Transverse colon (tissue), 4 donors: ENCODE measurements around the gene TAC3. TPM values are rescaled to one million over a fixed set of nuclear protein-coding genes. Genes with fewer than 3 reads are reported as not detected.

ENCODE experiments used
- DNase-seq: peaks from one replicate; pipeline ENCODE4 v3.0.0-alpha.2; 2019
- H3K27ac ChIP-seq, 4 donors: fragments of 200-600 bp; sonication (generic); 2 replicates each; pipeline ENCODE4 v1.5.1; 2016 to 2018; ENCODE audit warnings: inconsistent platforms in 4 of 4
- H3K27me3 ChIP-seq: fragments of 200-600 bp; sonication (generic); 2 replicates; pipeline ENCODE4 v1.5.1; 2017; ENCODE audit warnings: inconsistent platforms
- H3K36me3 ChIP-seq, 4 donors: fragments of 200-600 bp; sonication (generic); 2 replicates each; pipeline ENCODE4 v1.5.1; 2017 to 2019; ENCODE audit warnings: inconsistent platforms in 4 of 4
- H3K4me1 ChIP-seq, 4 donors: fragments of 200-600 bp; sonication (generic); 2 replicates each; pipeline ENCODE4 v1.5.1; 2017 to 2020; ENCODE audit warnings: inconsistent platforms in 4 of 4
- H3K4me3 ChIP-seq, 4 donors: fragments of 200-600 bp; sonication (generic); 1 replicate in 1 of 4; 2 replicates in 3 of 4; pipeline versions ENCODE4 v1.5.1 to v1.6.1; 2017 to 2019; ENCODE audit warnings: inconsistent platforms in 4 of 4
- H3K9me3 ChIP-seq, 2 donors: fragments of 200-600 bp; sonication (generic); 2 replicates each; pipeline ENCODE4 v1.5.1; 2017 to 2019; ENCODE audit warnings: inconsistent platforms in 2 of 2
- EP300 ChIP-seq: sonication (generic); formaldehyde crosslinking; IDR thresholded peaks from one replicate; pipeline ENCODE4 v1.6.1; 2017; ENCODE audit warnings: antibody characterized with exemption, low read depth
- POLR2A ChIP-seq: fragments of 450-650 bp; IDR thresholded peaks from one replicate; pipeline ENCODE4 v1.6.1; 2016; ENCODE audit warnings: antibody characterized with exemption, mild to moderate bottlenecking, moderate library complexity
- POLR2AphosphoS5 ChIP-seq, 3 donors: sonication (generic); formaldehyde crosslinking; IDR thresholded peaks; one replicate each; pipeline ENCODE4 v1.6.1; 2016; ENCODE audit warnings: antibody characterized with exemption in 3 of 3
- WGBS, 2 donors: methylation state at CpG; one replicate each; pipeline ENCODE4 v1.1.5; 2018; ENCODE audit warnings: low coverage in 1 of 2; 5-methylcytosine and 5-hydroxymethylcytosine counted together
- in situ Hi-C, 4 donors: fragments of 200-750 bp; cut with MboI; loops; one replicate each; pipeline versions ENCODE4 v1.15.0 to v1.15.1; 2017; ENCODE audit warnings: low sequenced_read_pairs in 3 of 4, low pct_ligation_motif_present in 1 of 4, low pct_unique_long_range_greater_than_20kb in 1 of 4
- intact Hi-C: fragments of 100-400 bp; cut with DNase I; formaldehyde crosslinking; loops from one replicate; pipeline ENCODE4 v1.15.1; 2023; ENCODE audit warnings: low total_unique reads
- total RNA-seq, 4 donors: library from RNA; depleted of rRNA; stranded (reverse); fragments of >200 nt; gene quantifications; one replicate each; pipeline ENCODE4 v1.1.0, GENCODE V29; 2016
- TF ChIP-seq, protein P1 (sequence below), 5 experiments: fragments of 200-600 bp in 3 of 5; fragments of 450-650 bp in 2 of 5; sonication (generic) in 3 of 5; IDR thresholded peaks; 1 replicate in 2 of 5; 2 replicates in 3 of 5; pipeline ENCODE4 v1.5.1; 2016 to 2017; ENCODE audit warnings: antibody characterized with exemption in 5 of 5, inconsistent platforms in 3 of 5, mild to moderate bottlenecking in 2 of 5, moderate library complexity in 1 of 5

Gene TAC3
- total RNA-seq, 4 donors from 2014 or later, result 2.5 to 47.1 (median 9.2) TPM; not detected in 1

DNA sequence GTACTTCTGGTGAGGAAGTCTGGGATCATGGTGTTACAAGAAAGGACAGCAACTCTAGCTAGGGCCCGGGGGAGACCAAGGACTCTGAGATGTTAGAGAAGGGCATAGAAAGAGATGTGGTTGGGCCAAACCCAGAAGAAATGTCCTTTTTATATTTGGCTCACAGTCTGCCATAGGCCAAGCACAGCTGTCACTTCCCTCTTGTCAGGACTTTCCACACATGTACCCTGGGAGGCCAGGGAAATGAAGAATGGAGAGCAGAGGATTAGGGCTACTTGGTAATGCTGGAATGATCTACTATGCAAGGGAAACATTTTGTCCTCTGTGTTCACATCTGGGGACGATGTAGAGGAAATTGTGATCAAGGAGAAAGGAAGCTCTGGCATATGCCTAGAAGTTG lies 24.4 kb upstream of the TAC3 start:
- H3K4me1 ChIP-seq, result no peaks in the 10 kb centered on the region
- DNase-seq, result no peak
- in situ Hi-C loops (no loop called here), intact Hi-C loops (no loop called here)
- H3K9me3 ChIP-seq, result no peaks in the 10 kb centered on the region
- TF ChIP-seq POLR2A (no peak), EP300 (no peak), POLR2AphosphoS5 (IDR thresholded peaks at IDR 0.05) (no peak)
- TF ChIP-seq, protein P1, sequence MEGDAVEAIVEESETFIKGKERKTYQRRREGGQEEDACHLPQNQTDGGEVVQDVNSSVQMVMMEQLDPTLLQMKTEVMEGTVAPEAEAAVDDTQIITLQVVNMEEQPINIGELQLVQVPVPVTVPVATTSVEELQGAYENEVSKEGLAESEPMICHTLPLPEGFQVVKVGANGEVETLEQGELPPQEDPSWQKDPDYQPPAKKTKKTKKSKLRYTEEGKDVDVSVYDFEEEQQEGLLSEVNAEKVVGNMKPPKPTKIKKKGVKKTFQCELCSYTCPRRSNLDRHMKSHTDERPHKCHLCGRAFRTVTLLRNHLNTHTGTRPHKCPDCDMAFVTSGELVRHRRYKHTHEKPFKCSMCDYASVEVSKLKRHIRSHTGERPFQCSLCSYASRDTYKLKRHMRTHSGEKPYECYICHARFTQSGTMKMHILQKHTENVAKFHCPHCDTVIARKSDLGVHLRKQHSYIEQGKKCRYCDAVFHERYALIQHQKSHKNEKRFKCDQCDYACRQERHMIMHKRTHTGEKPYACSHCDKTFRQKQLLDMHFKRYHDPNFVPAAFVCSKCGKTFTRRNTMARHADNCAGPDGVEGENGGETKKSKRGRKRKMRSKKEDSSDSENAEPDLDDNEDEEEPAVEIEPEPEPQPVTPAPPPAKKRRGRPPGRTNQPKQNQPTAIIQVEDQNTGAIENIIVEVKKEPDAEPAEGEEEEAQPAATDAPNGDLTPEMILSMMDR (IDR thresholded peaks at IDR 0.05), result no peak
- H3K27ac ChIP-seq, result no peak overlapping the region
- H3K4me3 ChIP-seq, result no peak overlapping the region
- H3K36me3 ChIP-seq, result peaks cover 0 to 8% (median 3%) of the 10 kb centered on the region in 4 donors
- H3K27me3 ChIP-seq, result no peaks in the 10 kb centered on the region
- WGBS, 2 donors, result 63 to 78% methylated on average over 2 of the region's 2 CpGs

DNA sequence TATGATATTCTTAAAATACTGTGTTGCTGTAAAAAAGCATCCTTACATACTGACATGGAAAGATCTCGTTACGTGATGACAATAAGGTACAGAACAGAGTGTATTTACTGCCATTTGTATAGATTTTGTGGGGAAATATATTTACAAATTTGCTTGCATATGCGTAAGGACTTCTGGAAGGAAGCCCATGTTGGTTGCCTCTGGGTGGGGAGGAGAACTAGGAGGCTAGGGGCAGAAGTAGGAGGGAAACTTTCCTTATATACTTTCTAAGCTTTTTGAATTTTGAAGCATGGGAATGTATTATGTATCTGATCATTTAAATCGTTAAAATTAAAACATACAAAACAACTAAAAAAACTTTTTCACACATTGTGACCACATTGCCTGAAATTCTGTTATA lies 23.9 kb upstream of the TAC3 start:
- TF ChIP-seq POLR2AphosphoS5 (IDR thresholded peaks at IDR 0.05), result no peak
- no peak for TF ChIP-seq EP300
- TF ChIP-seq, protein P1 (IDR thresholded peaks at IDR 0.05), result no peak
- no peak for TF ChIP-seq POLR2A
- Histone ChIP-seq H3K27ac (no peak overlapping the region), H3K36me3 (peaks cover 0 to 8% (median 3%) of the 10 kb centered on the region in 4 donors), H3K4me3 (no peak overlapping the region), H3K4me1 (no peaks in the 10 kb centered on the region), H3K9me3 (no peaks in the 10 kb centered on the region), H3K27me3 (no peaks in the 10 kb centered on the region)
- in situ Hi-C loops, result no loop called here
- 90 to 91% methylated on average over 4 of the region's 4 CpGs for WGBS, 2 donors
- no peak for DNase-seq
- intact Hi-C loops, result no loop called here

DNA sequence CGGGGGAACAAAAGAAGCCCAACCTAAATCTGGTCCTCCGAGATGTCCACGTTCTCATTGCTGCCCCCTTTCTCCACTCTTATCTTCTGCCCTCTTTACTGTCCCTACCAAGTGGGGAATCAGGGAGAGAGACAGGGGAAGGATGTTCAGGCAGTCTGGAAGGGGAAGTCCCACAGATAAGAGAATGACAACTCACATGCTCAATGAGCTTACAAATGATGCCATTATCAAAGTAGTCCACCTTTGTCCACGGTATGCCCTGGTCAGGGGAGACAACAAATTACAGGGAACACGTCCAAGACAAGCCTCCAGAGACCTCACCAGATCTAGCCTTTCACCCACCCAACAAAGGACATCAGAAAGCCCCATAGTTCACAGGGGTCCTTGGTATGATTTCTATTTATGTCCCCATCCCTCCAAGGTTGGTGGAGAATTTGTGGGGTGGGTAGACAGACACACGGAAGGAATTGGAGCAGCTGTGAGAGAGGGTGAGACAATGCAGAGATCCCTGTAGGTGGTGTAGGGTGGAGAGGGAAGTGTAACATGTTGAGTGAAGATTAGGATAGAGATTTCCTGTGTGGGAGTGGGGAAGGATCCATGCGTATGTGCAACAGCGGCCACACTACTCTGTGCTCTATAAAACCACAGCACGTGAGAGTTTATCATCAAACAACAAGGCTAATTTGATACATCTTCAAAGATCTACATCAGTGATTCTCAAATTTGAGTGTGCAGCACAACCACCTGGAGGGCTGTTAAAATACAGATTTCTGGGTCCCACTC lies 22.9 kb upstream of the TAC3 start:
- DNase-seq, result no peak
- no peak overlapping the region for H3K4me3 ChIP-seq
- H3K36me3 ChIP-seq, result peaks cover 0 to 8% (median 3%) of the 10 kb centered on the region in 4 donors
- no peaks in the 10 kb centered on the region for H3K4me1 ChIP-seq
- H3K27me3 ChIP-seq, result no peaks in the 10 kb centered on the region
- in situ Hi-C loops (no loop called here), intact Hi-C loops (no loop called here)
- H3K27ac ChIP-seq, result no peak overlapping the region
- H3K9me3 ChIP-seq, result no peaks in the 10 kb centered on the region
- 81 to 94% methylated on average over 3 to 9 of the region's 9 CpGs for WGBS, 2 donors
- no peak for TF ChIP-seq EP300
- no peak for TF ChIP-seq POLR2AphosphoS5 (IDR thresholded peaks at IDR 0.05)
- TF ChIP-seq, protein P1 (IDR thresholded peaks at IDR 0.05), result no peak
- no peak for TF ChIP-seq POLR2A

DNA sequence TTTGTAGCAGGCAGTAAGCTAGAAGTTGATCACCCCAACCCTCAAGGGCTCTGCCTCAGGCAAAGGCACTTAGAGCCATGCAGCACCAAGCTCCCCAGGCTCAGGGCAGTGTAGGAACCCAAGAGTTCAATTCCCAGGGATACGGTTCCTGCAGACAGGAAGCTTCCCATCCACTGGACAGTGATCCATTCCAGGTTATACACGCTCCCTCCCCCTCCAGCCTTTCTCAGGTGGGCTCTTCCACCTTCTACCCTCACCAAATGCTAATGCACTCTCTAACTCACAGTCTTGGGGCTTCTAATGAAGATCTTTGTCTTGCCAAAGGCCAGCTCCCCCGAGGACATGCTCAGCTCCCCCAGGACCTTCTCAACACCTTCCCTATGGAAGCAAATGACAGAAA lies 20.9 kb upstream of the TAC3 start:
- intact Hi-C loops, result no loop called here
- WGBS, 2 donors, result 43 to 87% methylated on average over 1 to 3 of the region's 3 CpGs

More for the DNA sequence above, 20.9 kb upstream of the TAC3 start:
- Histone ChIP-seq H3K4me1 (no peaks in the 10 kb centered on the region), H3K27me3 (no peaks in the 10 kb centered on the region), H3K4me3 (no peak overlapping the region), H3K9me3 (no peaks in the 10 kb centered on the region), H3K27ac (no peak overlapping the region), H3K36me3 (peaks cover 0 to 7% (median under 1%) of the 10 kb centered on the region in 4 donors)
- DNase-seq, result no peak
- TF ChIP-seq EP300 (no peak), POLR2A (no peak), POLR2AphosphoS5 (IDR thresholded peaks at IDR 0.05) (no peak)
- TF ChIP-seq, protein P1 (IDR thresholded peaks at IDR 0.05), result no peak
- in situ Hi-C loops, result no loop called here
